Measurements from ENCODE around the gene CEP104. TPM values are rescaled to one million over a fixed set of nuclear protein-coding genes. Genes with fewer than 3 reads are reported as not detected.

CEP104 gene
- total and polyA plus RNA-seq, 10 of the 15 experiments (the other 5 are each of a cell fraction or from before 2014, with no cell fraction given) = 7.2 to 34.8 (median 19.3) TPM

DNA sequence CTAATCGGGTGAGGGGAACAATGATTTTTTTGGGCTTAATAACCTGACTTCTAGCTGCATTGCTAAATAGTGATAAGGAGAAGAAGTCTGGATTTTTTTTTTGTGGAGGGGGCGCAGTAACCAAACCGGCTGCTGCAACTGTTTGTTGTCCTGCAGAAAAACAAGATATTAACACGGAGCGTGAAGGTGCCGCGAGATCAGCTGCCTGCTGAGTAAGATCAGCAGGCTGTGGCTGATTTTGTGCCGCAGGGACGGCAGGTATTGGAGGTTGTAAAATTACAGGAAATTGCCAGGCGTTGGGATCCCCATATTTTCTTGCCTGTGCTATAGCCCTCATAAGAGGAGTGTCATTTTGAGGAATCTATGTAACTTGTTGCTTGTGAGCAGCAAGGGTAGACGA, 52.0 kb downstream of the CEP104 start:
- FAIRE-seq (no peak), DNase-seq (ENCODE audit: low read depth, low spot score) (no peak), ATAC-seq (no peak)
- in situ Hi-C loops (cut with MboI) = no loop called here
- H3K4me2 ChIP-seq (ENCODE audit: control insufficient read depth, insufficient read depth) = peak overlapping the region; percentile 25; the same call in 1 of the 2 replicates
- H3K27ac ChIP-seq (ENCODE audit: control insufficient read depth, insufficient read depth) = no peak overlapping the region
- H3K79me2 ChIP-seq (ENCODE audit: control insufficient read depth, insufficient read depth, low read length) = no peaks in the 10 kb centered on the region
- TF ChIP-seq TCF3 (IDR thresholded peaks at IDR 0.05; ENCODE audit: borderline replicate concordance, insufficient read depth, low read depth, low read length) (no peak), BMI1 (IDR thresholded peaks at IDR 0.05; ENCODE audit: borderline replicate concordance) (no peak), DPF2 (IDR thresholded peaks at IDR 0.05) (no peak), IKZF1 (conservative IDR thresholded peaks at IDR 0.05) (no peak), STAT3 (IDR thresholded peaks at IDR 0.05; ENCODE audit: low read depth, low read length) (no peak), BCL11A (IDR thresholded peaks at IDR 0.05; ENCODE audit: low read depth, low read length) (no peak), KAT2A (conservative IDR thresholded peaks at IDR 0.05; ENCODE audit: control insufficient read depth, low read depth, low read length) (no peak)
- TF ChIP-seq, protein P1, sequence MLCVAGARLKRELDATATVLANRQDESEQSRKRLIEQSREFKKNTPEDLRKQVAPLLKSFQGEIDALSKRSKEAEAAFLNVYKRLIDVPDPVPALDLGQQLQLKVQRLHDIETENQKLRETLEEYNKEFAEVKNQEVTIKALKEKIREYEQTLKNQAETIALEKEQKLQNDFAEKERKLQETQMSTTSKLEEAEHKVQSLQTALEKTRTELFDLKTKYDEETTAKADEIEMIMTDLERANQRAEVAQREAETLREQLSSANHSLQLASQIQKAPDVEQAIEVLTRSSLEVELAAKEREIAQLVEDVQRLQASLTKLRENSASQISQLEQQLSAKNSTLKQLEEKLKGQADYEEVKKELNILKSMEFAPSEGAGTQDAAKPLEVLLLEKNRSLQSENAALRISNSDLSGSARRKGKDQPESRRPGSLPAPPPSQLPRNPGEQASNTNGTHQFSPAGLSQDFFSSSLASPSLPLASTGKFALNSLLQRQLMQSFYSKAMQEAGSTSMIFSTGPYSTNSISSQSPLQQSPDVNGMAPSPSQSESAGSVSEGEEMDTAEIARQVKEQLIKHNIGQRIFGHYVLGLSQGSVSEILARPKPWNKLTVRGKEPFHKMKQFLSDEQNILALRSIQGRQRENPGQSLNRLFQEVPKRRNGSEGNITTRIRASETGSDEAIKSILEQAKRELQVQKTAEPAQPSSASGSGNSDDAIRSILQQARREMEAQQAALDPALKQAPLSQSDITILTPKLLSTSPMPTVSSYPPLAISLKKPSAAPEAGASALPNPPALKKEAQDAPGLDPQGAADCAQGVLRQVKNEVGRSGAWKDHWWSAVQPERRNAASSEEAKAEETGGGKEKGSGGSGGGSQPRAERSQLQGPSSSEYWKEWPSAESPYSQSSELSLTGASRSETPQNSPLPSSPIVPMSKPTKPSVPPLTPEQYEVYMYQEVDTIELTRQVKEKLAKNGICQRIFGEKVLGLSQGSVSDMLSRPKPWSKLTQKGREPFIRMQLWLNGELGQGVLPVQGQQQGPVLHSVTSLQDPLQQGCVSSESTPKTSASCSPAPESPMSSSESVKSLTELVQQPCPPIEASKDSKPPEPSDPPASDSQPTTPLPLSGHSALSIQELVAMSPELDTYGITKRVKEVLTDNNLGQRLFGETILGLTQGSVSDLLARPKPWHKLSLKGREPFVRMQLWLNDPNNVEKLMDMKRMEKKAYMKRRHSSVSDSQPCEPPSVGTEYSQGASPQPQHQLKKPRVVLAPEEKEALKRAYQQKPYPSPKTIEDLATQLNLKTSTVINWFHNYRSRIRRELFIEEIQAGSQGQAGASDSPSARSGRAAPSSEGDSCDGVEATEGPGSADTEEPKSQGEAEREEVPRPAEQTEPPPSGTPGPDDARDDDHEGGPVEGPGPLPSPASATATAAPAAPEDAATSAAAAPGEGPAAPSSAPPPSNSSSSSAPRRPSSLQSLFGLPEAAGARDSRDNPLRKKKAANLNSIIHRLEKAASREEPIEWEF (IDR thresholded peaks at IDR 0.05; ENCODE audit: insufficient replicate concordance, low read depth, low read length) = no peak
- H3K36me3 ChIP-seq (ENCODE audit: control insufficient read depth in 2 of 2, insufficient read depth in 2 of 2, low read length in 1 of 2) = no peaks in the 10 kb centered on the region
- peak overlapping the region; percentile 4; the same call in 1 of the 2 replicates for H3K9ac ChIP-seq (ENCODE audit: control insufficient read depth, insufficient read depth, low read length)
- ChIA-PET SMC1A (ENCODE audit: uncharacterized antibody, unreplicated experiment) (interaction anchor here (1.6 to 1.7 kb wide), 2 partner anchors 157 to 186 kb away, joined by 3 to 6 read pairs; no protein-coding TSS in a partner anchor), CTCF (interaction anchor here (0.8 to 1.6 kb wide), 2 partner anchors 29 to 31 kb away, joined by 3 read pairs; no protein-coding TSS in a partner anchor), POLR2A (no interaction called here), RAD21 (ENCODE audit: unreplicated experiment) (interaction anchor here (1.2 kb wide), 2 partner anchors 9 to 29 kb away, joined by 4 to 5 read pairs; partner anchors contain the start of gene LRRC47)
- peaks cover 3% of the 10 kb centered on the region; the same call in 2 of the 3 replicates for H3K9me3 ChIP-seq (replicated peaks; ENCODE audit: control insufficient read depth, insufficient read depth, low read length)
- H2AFZ ChIP-seq (ENCODE audit: control insufficient read depth, low read depth, low read length) = peak overlapping the region; percentile 52
- intact Hi-C loops (cut with micrococcal nuclease; ENCODE audit: unreplicated experiment) = no loop called here
- H4K20me1 ChIP-seq (ENCODE audit: control insufficient read depth, insufficient read depth) = no peaks in the 10 kb centered on the region
- H3K4me3 ChIP-seq = 0 out of 2 replicates have a peak overlapping the region, but pooled peaks have one; percentile 12
- peaks cover 12% of the 10 kb centered on the region for H3K4me1 ChIP-seq (ENCODE audit: control insufficient read depth, insufficient read depth, low read length)
- WGBS (ENCODE audit: insufficient coverage, insufficient replicate concordance, low lambda C conversion rate, missing lambda C conversion rate) = 50% methylated on average over 11 of the region's 11 CpGs
- no peaks in the 10 kb centered on the region; a peak in 1 of 4 replicates for H3K27me3 ChIP-seq (replicated peaks in 1 of 2; ENCODE audit: control insufficient read depth in 2 of 2, insufficient read depth in 2 of 2, low read length in 1 of 2)
- BruUV-seq (replicated peaks) = no TSS peak
